ENCODE data around the gene SLC9A9.

Gene SLC9A9

GRCh38 chr3:143848704-143849103, 436 bp upstream of the SLC9A9 start:
- no peak for DNase-seq (ENCODE audit: low read depth)
- TF ChIP-seq CTCF (IDR thresholded peaks at IDR 0.05; ENCODE audit: low read depth, low read length, missing control alignments): no peak
- no peak overlapping the region; the same call in 1 of the 2 replicates for H3K4me3 ChIP-seq (ENCODE audit: low read depth, low read length)

GRCh38 chr3:143843587-143843986, 4.7 kb downstream of the SLC9A9 start:
- no peak for TF ChIP-seq CTCF (IDR thresholded peaks at IDR 0.05; ENCODE audit: low read depth, low read length, missing control alignments)
- DNase-seq (ENCODE audit: low read depth): no peak
- H3K4me3 ChIP-seq (ENCODE audit: low read depth, low read length): no peak overlapping the region

- TF ChIP-seq CTCF (IDR thresholded peaks at IDR 0.05; ENCODE audit: low read depth, low read length, missing control alignments): no peak
- DNase-seq (ENCODE audit: low read depth): no peak
- H3K4me3 ChIP-seq (ENCODE audit: low read depth, low read length): no peak overlapping the region
Measured at GRCh38 chr3:143840636-143841035, 7.6 kb downstream of the SLC9A9 start.

- H3K4me3 ChIP-seq (ENCODE audit: low read depth, low read length): no peak overlapping the region
- no peak for DNase-seq (ENCODE audit: low read depth)
Measured at GRCh38 chr3:143839980-143840379, 8.3 kb downstream of the SLC9A9 start.

GRCh38 chr3:143837076-143837475, 11.2 kb downstream of the SLC9A9 start:
- no peak overlapping the region for H3K4me3 ChIP-seq (ENCODE audit: low read depth, low read length)
- TF ChIP-seq CTCF (IDR thresholded peaks at IDR 0.05; ENCODE audit: low read depth, low read length, missing control alignments): no peak
- DNase-seq (ENCODE audit: low read depth): no peak

More at GRCh38 chr3:143839980-143840379, 8.3 kb downstream of the SLC9A9 start:
- TF ChIP-seq CTCF (IDR thresholded peaks at IDR 0.05; ENCODE audit: low read depth, low read length, missing control alignments): no peak

- no peak for DNase-seq (ENCODE audit: low read depth)
- no peak overlapping the region for H3K4me3 ChIP-seq (ENCODE audit: low read depth, low read length)
- TF ChIP-seq CTCF (IDR thresholded peaks at IDR 0.05; ENCODE audit: low read depth, low read length, missing control alignments): no peak
Measured at GRCh38 chr3:143835312-143835711, 13.0 kb downstream of the SLC9A9 start.

- DNase-seq (ENCODE audit: low read depth): no peak
Measured at GRCh38 chr3:143832433-143832832, 15.8 kb downstream of the SLC9A9 start.

More at GRCh38 chr3:143832433-143832832, 15.8 kb downstream of the SLC9A9 start:
- no peak for TF ChIP-seq CTCF (IDR thresholded peaks at IDR 0.05; ENCODE audit: low read depth, low read length, missing control alignments)
- no peak overlapping the region; the same call in 1 of the 2 replicates for H3K4me3 ChIP-seq (ENCODE audit: low read depth, low read length)
